ENCODE results near the gene ZNF33A. TPM values are rescaled to one million over a fixed set of nuclear protein-coding genes. Genes with fewer than 3 reads are reported as not detected.
A peak's percentile ranks its signal among the peaks of the same experiment; 100 is the strongest.

Gene ZNF33A
- total and polyA plus RNA-seq, 10 of the 15 experiments (the other 5 are each of a cell fraction or from before 2014, with no cell fraction given): 9.8 to 29.9 (median 18.3) TPM

GRCh38 chr10:38072552-38072951, 62.1 kb downstream of the ZNF33A start:
- intact Hi-C loops (cut with micrococcal nuclease; ENCODE audit: unreplicated experiment): no loop called here
- DNase-seq (ENCODE audit: low read depth, low spot score) (no peak), ATAC-seq (no peak), FAIRE-seq (no peak)
- Histone ChIP-seq H3K36me3 (ENCODE audit: control insufficient read depth in 2 of 2, insufficient read depth in 2 of 2, low read length in 1 of 2) (no peaks in the 10 kb centered on the region), H3K4me2 (ENCODE audit: control insufficient read depth, insufficient read depth) (no peak overlapping the region), H3K27me3 (replicated peaks in 1 of 2; ENCODE audit: control insufficient read depth in 2 of 2, insufficient read depth in 2 of 2, low read length in 1 of 2) (no peaks in the 10 kb centered on the region), H3K9me3 (replicated peaks; ENCODE audit: control insufficient read depth, insufficient read depth, low read length) (no peaks in the 10 kb centered on the region; the same call in 2 of the 3 replicates), H4K20me1 (ENCODE audit: control insufficient read depth, insufficient read depth) (no peaks in the 10 kb centered on the region), H3K9ac (ENCODE audit: control insufficient read depth, insufficient read depth, low read length) (no peak overlapping the region), H3K4me1 (ENCODE audit: control insufficient read depth, insufficient read depth, low read length) (no peaks in the 10 kb centered on the region), H3K27ac (ENCODE audit: control insufficient read depth, insufficient read depth) (no peak overlapping the region), H3K4me3 (no peak overlapping the region), H3K79me2 (ENCODE audit: control insufficient read depth, insufficient read depth, low read length) (no peaks in the 10 kb centered on the region), H2AFZ (ENCODE audit: control insufficient read depth, low read depth, low read length) (no peak overlapping the region)
- no TSS peak for BruUV-seq (replicated peaks)
- in situ Hi-C loops (cut with MboI): no loop called here
- TF ChIP-seq SRF (IDR thresholded peaks at IDR 0.05; ENCODE audit: low read depth in 2 of 2, low read length in 2 of 2): no peak
- no peak for TF ChIP-seq TBL1XR1 (IDR thresholded peaks at IDR 0.05; ENCODE audit: low read depth, low read length)
- TF ChIP-seq HDAC2 (IDR thresholded peaks at IDR 0.05): no peak
- TF ChIP-seq NBN (IDR thresholded peaks at IDR 0.05): no peak
- TF ChIP-seq CREB1 (IDR thresholded peaks at IDR 0.05; ENCODE audit: low read depth): no peak
- no peak for TF ChIP-seq ZBTB11 (CRISPR knock-in tag; IDR thresholded peaks at IDR 0.05)
- TF ChIP-seq, protein P1, sequence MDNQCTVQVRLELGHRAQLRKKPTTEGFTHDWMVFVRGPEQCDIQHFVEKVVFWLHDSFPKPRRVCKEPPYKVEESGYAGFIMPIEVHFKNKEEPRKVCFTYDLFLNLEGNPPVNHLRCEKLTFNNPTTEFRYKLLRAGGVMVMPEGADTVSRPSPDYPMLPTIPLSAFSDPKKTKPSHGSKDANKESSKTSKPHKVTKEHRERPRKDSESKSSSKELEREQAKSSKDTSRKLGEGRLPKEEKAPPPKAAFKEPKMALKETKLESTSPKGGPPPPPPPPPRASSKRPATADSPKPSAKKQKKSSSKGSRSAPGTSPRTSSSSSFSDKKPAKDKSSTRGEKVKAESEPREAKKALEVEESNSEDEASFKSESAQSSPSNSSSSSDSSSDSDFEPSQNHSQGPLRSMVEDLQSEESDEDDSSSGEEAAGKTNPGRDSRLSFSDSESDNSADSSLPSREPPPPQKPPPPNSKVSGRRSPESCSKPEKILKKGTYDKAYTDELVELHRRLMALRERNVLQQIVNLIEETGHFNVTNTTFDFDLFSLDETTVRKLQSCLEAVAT (IDR thresholded peaks at IDR 0.05): no peak
- TF ChIP-seq USF2 (IDR thresholded peaks at IDR 0.05; ENCODE audit: borderline replicate concordance, low read depth, low read length): no peak
- TF ChIP-seq SPI1 (IDR thresholded peaks at IDR 0.05; ENCODE audit: borderline replicate concordance, insufficient read depth, low read depth, low read length): peak; percentile 68
- SMC1A ChIA-PET (ENCODE audit: uncharacterized antibody, unreplicated experiment): no interaction called here
- POLR2A ChIA-PET: no interaction called here
- RAD21 ChIA-PET (ENCODE audit: unreplicated experiment): no interaction called here
- CTCF ChIA-PET: interaction anchor here (1.0 kb wide), 1 partner anchor 20 kb away, joined by 3 read pairs; no protein-coding TSS in a partner anchor
